ENCODE results near the gene CCDC117.
"Not testable (repeated sequence)": the region's sequence is repeated elsewhere in the genome, so short reads cannot be mapped to it uniquely, and the experiment has no call there.

Gene CCDC117

GRCh38 chr22:28742562-28742962 is 29.9 kb upstream of the CCDC117 start:
- peak overlapping the region; percentile 99 for H3K4me3 ChIP-seq (ENCODE audit: low read length)
- peak overlapping the region; percentile 100 for H3K9ac ChIP-seq (ENCODE audit: low read length)
- H3K27me3 ChIP-seq (replicated peaks; ENCODE audit: control insufficient read depth, insufficient read depth, low read length): no peaks in the 10 kb centered on the region
- DNase-seq (ENCODE audit: low read depth): no peak
- peaks cover 12% of the 10 kb centered on the region for H3K4me1 ChIP-seq (ENCODE audit: control insufficient read depth, insufficient read depth, low read length)
- H3K36me3 ChIP-seq (ENCODE audit: control insufficient read depth, insufficient read depth, low read length, severe bottlenecking): peaks cover 29% of the 10 kb centered on the region
- no peaks in the 10 kb centered on the region for H3K9me3 ChIP-seq (ENCODE audit: control insufficient read depth, low read length)

DNA sequence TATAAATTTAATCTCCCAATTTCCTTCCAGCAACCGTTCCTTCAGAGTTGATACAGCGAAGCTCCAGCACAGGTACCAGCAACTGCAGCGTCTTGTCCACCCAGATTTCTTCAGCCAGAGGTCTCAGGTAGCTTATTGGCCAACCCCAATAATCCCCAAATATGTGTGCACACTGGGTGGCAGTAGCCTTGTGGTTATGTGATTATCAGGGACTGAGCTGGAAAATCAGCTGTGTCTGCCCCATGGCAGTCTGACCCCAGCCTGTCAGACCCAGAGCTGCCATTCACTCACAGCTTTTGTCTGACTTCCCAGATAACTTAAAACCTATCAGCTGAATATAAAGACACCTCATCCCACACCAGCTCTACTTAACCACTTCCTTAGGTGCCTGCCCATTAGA is 28.6 kb upstream of the CCDC117 start:
- peaks cover 12% of the 10 kb centered on the region for H3K4me1 ChIP-seq (ENCODE audit: control insufficient read depth, insufficient read depth, low read length)
- DNase-seq (ENCODE audit: low read depth): no peak
- H3K4me3 ChIP-seq (ENCODE audit: low read length): no peak overlapping the region
- peaks cover 40% of the 10 kb centered on the region for H3K36me3 ChIP-seq (ENCODE audit: control insufficient read depth, insufficient read depth, low read length, severe bottlenecking)
- H3K27me3 ChIP-seq (replicated peaks; ENCODE audit: control insufficient read depth, insufficient read depth, low read length): no peaks in the 10 kb centered on the region
- H3K9me3 ChIP-seq (ENCODE audit: control insufficient read depth, low read length): no peaks in the 10 kb centered on the region
- no peak overlapping the region for H3K9ac ChIP-seq (ENCODE audit: low read length)

DNA sequence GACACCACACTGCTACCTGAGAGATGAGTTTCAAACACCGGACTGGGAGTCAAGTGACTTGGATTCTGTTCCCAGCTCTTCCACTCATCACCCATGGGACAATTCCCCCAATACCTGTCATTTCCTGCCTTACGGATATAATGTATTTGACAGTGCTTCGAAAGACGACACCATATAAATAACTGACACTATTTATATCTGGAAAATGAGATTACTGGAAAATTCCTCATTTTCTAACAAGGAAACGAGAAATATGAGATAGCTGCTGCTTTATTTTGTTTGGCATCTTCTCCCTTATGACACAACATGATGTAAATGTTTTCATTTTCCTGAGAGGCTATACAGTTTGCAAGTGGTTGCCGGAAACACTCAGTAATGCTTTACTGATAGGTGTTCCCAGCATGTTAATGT is 22.0 kb upstream of the CCDC117 start:
- peaks cover 4% of the 10 kb centered on the region for H3K4me1 ChIP-seq (ENCODE audit: control insufficient read depth, insufficient read depth, low read length)
- H3K9me3 ChIP-seq (ENCODE audit: control insufficient read depth, low read length): no peaks in the 10 kb centered on the region
- H3K27me3 ChIP-seq (replicated peaks; ENCODE audit: control insufficient read depth, insufficient read depth, low read length): no peaks in the 10 kb centered on the region
- H3K4me3 ChIP-seq (ENCODE audit: low read length): no peak overlapping the region
- DNase-seq (ENCODE audit: low read depth): peak; percentile 90
- no peak overlapping the region for H3K9ac ChIP-seq (ENCODE audit: low read length)
- H3K36me3 ChIP-seq (ENCODE audit: control insufficient read depth, insufficient read depth, low read length, severe bottlenecking): peaks cover 47% of the 10 kb centered on the region

DNA sequence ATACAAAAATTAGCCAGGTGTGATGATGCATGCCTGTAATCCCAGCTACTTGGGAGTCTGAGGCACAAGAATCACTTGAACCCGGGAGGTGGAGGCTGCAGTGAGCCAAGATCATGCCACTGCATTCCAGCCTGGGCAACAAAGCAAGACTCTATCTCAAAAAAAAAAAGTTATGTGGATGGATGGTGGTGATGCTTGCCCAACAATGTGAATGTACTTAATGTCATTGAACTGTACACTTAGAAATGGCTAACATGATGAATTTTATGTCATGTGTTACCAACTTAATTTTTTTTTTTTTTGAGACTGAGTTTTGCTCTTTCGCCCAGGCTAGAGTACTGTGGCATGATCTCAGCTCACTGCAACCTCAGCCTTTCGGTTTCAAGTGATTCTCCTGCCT is 18.0 kb upstream of the CCDC117 start:
- not testable (repeated sequence) for H3K9ac ChIP-seq (ENCODE audit: low read length); H3K27me3 ChIP-seq (replicated peaks; ENCODE audit: control insufficient read depth, insufficient read depth, low read length); H3K4me1 ChIP-seq (ENCODE audit: control insufficient read depth, insufficient read depth, low read length); DNase-seq (ENCODE audit: low read depth); H3K4me3 ChIP-seq (ENCODE audit: low read length); H3K9me3 ChIP-seq (ENCODE audit: control insufficient read depth, low read length)
- peaks cover 20% of the 10 kb centered on the region for H3K36me3 ChIP-seq (ENCODE audit: control insufficient read depth, insufficient read depth, low read length, severe bottlenecking)

GRCh38 chr22:28759861-28760560 is 12.5 kb upstream of the CCDC117 start:
- H3K36me3 ChIP-seq (ENCODE audit: control insufficient read depth, insufficient read depth, low read length, severe bottlenecking): no peaks in the 10 kb centered on the region
- no peak overlapping the region for H3K9ac ChIP-seq (ENCODE audit: low read length)
- DNase-seq (ENCODE audit: low read depth): no peak
- H3K4me1 ChIP-seq (ENCODE audit: control insufficient read depth, insufficient read depth, low read length): no peaks in the 10 kb centered on the region
- H3K4me3 ChIP-seq (ENCODE audit: low read length): no peak overlapping the region
- no peaks in the 10 kb centered on the region for H3K9me3 ChIP-seq (ENCODE audit: control insufficient read depth, low read length)
- H3K27me3 ChIP-seq (replicated peaks; ENCODE audit: control insufficient read depth, insufficient read depth, low read length): no peaks in the 10 kb centered on the region

DNA sequence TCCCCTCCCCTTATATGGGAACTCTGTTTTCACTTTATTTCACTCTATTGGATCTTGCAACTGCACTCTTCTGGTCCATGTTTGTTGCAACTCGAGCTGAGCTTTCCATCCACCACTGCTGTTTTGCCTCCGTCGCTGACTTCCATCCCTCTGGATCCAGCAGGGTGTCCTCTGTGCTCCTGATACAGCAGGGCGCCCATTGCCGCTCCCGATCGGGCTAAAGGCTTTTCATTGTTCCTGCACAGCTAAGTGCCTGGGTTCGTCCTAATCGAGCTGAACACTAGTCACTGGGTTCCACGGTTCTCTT is 11.1 kb upstream of the CCDC117 start:
- Histone ChIP-seq H3K27me3 (replicated peaks; ENCODE audit: control insufficient read depth, insufficient read depth, low read length) (no peaks in the 10 kb centered on the region), H3K4me1 (ENCODE audit: control insufficient read depth, insufficient read depth, low read length) (no peaks in the 10 kb centered on the region), H3K4me3 (ENCODE audit: low read length) (no peak overlapping the region), H3K36me3 (ENCODE audit: control insufficient read depth, insufficient read depth, low read length, severe bottlenecking) (no peaks in the 10 kb centered on the region), H3K9ac (ENCODE audit: low read length) (no peak overlapping the region), H3K9me3 (ENCODE audit: control insufficient read depth, low read length) (no peaks in the 10 kb centered on the region)
- DNase-seq (ENCODE audit: low read depth): no peak

DNA sequence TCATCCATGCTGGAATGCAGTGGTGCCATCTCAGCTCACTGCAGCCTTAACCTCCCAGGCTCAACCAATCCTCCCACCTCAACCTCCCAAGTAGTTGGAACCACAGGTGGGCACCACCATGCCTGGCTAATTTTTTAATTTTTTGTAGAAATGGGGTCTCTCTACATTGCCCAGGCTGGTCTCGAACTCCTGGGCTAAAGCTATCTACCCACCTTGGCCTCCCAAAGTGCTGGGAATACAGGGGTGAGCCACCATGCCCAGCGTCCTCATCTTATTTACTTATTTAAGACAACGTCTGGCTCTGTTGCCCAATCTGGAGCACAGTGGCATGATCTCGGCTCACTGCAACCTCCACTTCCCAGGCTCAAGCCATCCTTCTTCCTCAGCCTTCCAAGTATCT is 10.5 kb upstream of the CCDC117 start:
- H3K4me1 ChIP-seq (ENCODE audit: control insufficient read depth, insufficient read depth, low read length); H3K9ac ChIP-seq (ENCODE audit: low read length); H3K9me3 ChIP-seq (ENCODE audit: control insufficient read depth, low read length); H3K36me3 ChIP-seq (ENCODE audit: control insufficient read depth, insufficient read depth, low read length, severe bottlenecking); H3K27me3 ChIP-seq (replicated peaks; ENCODE audit: control insufficient read depth, insufficient read depth, low read length); DNase-seq (ENCODE audit: low read depth); H3K4me3 ChIP-seq (ENCODE audit: low read length): not testable (repeated sequence)

DNA sequence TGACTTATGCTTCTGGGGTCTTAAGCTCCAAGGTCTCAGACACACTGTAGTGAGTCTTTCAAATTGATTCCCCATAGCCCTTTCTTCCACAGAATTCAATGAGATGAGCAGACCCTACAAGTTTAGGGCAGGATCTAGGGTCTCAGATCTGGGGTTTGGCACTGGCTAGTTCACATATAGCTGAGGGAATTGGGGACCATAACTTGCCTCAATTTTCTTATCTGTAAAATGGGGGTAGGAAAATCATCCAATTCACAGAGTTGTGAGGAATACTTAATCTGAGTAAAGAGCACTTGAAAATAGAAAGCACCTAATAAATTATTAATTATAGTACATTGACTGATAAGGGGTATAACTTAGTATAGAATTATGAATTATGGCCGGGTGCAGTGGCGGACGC is 5.9 kb upstream of the CCDC117 start:
- H3K9ac ChIP-seq (ENCODE audit: low read length): no peak overlapping the region
- H3K9me3 ChIP-seq (ENCODE audit: control insufficient read depth, low read length): no peaks in the 10 kb centered on the region
- DNase-seq (ENCODE audit: low read depth): no peak
- no peaks in the 10 kb centered on the region for H3K27me3 ChIP-seq (replicated peaks; ENCODE audit: control insufficient read depth, insufficient read depth, low read length)
- H3K4me1 ChIP-seq (ENCODE audit: control insufficient read depth, insufficient read depth, low read length): no peaks in the 10 kb centered on the region
- no peaks in the 10 kb centered on the region for H3K36me3 ChIP-seq (ENCODE audit: control insufficient read depth, insufficient read depth, low read length, severe bottlenecking)
- H3K4me3 ChIP-seq (ENCODE audit: low read length): no peak overlapping the region

DNA sequence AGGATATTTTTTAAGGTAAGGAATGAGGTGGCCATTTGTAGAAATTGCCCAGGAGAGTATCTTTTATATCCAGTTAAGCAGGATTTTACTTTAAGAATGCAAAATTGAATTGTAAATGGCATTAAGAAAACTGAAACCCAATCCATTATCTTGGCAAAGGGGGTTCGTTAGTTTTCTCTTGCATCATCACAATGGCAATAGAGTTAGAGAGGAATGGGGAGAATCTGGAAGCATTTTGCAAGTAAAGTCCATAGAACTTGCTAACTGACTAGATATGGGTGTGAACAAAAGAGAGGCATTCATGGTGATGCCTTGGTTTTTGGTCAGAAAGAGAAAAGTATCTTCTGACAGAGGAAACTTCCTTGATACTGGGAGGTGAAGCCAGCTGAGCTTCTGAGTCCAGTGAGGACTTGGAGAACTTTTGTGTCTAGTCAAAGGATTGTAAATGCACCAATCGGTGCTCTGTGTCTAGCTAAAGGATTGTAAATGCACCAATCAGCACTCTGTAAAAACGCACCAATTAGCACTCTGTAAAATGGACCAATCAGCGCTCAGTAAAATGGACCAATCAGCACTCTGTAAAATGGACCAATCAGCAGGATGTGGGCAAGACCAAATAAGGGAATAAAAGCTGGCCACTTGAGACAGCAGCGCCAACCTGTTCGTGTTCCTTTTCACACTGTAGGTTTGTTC is 3.6 kb upstream of the CCDC117 start:
- no peaks in the 10 kb centered on the region for H3K9me3 ChIP-seq (ENCODE audit: control insufficient read depth, low read length)
- H3K36me3 ChIP-seq (ENCODE audit: control insufficient read depth, insufficient read depth, low read length, severe bottlenecking): no peaks in the 10 kb centered on the region
- H3K27me3 ChIP-seq (replicated peaks; ENCODE audit: control insufficient read depth, insufficient read depth, low read length): no peaks in the 10 kb centered on the region
- no peak overlapping the region for H3K9ac ChIP-seq (ENCODE audit: low read length)
- no peak for DNase-seq (ENCODE audit: low read depth)
- peaks cover 6% of the 10 kb centered on the region for H3K4me1 ChIP-seq (ENCODE audit: control insufficient read depth, insufficient read depth, low read length)
- no peak overlapping the region for H3K4me3 ChIP-seq (ENCODE audit: low read length)

- no peak overlapping the region for H3K9ac ChIP-seq (ENCODE audit: low read length)
- no peaks in the 10 kb centered on the region for H3K9me3 ChIP-seq (ENCODE audit: control insufficient read depth, low read length)
These were observed 3.0 kb upstream of the CCDC117 start for GRCh38 chr22:28769394-28770085.

DNA sequence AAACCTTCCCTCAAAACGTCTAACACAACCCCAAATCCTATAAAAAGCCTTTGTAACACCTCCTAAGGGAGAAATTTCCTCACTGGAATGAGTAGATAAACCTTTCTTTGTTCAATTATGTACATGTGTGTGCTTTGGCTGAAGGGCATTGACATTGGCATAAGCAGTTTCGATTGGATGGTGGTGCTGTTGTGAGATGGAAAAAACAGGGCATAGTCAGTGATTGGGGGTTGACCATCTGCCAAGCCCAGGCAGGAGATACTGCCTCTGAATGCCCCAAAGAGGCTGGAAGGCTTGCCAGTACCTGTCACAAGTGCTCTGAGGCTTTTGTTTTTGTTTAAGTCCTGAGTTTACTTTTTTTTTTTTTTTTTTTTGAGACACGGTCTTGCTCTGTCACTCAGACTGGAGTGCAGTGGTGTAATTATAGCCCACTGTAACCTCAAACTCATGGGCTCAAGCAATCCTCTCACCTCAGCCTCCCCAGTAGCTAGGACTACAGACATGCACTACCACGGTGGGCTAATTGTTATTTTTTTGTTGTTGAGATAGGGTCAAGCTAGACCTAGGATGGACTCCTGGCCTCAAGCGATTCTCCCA is 1.2 kb upstream of the CCDC117 start:
- H3K4me1 ChIP-seq (ENCODE audit: control insufficient read depth, insufficient read depth, low read length): peaks cover 11% of the 10 kb centered on the region
- no peak overlapping the region for H3K9ac ChIP-seq (ENCODE audit: low read length)
- H3K36me3 ChIP-seq (ENCODE audit: control insufficient read depth, insufficient read depth, low read length, severe bottlenecking): peaks cover 19% of the 10 kb centered on the region
- no peaks in the 10 kb centered on the region for H3K9me3 ChIP-seq (ENCODE audit: control insufficient read depth, low read length)
- no peak overlapping the region for H3K4me3 ChIP-seq (ENCODE audit: low read length)
- H3K27me3 ChIP-seq (replicated peaks; ENCODE audit: control insufficient read depth, insufficient read depth, low read length): no peaks in the 10 kb centered on the region
- DNase-seq (ENCODE audit: low read depth): no peak

More at GRCh38 chr22:28769394-28770085, 3.0 kb upstream of the CCDC117 start:
- Histone ChIP-seq H3K4me3 (ENCODE audit: low read length) (no peak overlapping the region), H3K36me3 (ENCODE audit: control insufficient read depth, insufficient read depth, low read length, severe bottlenecking) (peaks cover 2% of the 10 kb centered on the region), H3K4me1 (ENCODE audit: control insufficient read depth, insufficient read depth, low read length) (peaks cover 8% of the 10 kb centered on the region), H3K27me3 (replicated peaks; ENCODE audit: control insufficient read depth, insufficient read depth, low read length) (no peaks in the 10 kb centered on the region)
- DNase-seq (ENCODE audit: low read depth): no peak

Data from adipocyte (in vitro differentiated cells).